Keratinocyte (primary cell): ENCODE measurements around the gene SUFU.

Experiments
- CTCF ChIP-seq, 3 experiments: IDR thresholded peaks in 1 of 3; conservative IDR thresholded peaks in 1 of 3; optimal IDR thresholded peaks in 1 of 3; 2 replicates in 2 of 3; 3 replicates in 1 of 3; pipeline versions ENCODE3 to v1.5.1; 2011; ENCODE audit warnings: low read length in 3 of 3, mild to moderate bottlenecking in 3 of 3, moderate library complexity in 2 of 3, control low read depth in 1 of 3, inconsistent platforms in 1 of 3; ENCODE audit not compliant: insufficient read depth in 2 of 3; ENCODE audit errors: extremely low read depth in 1 of 3
- EZH2 ChIP-seq: IDR thresholded peaks from one replicate; pipeline ENCODE4 v1.6.1; 2012; ENCODE audit warnings: inconsistent platforms, mild to moderate bottlenecking, low read length, moderate library complexity

- TF ChIP-seq CTCF (optimal IDR thresholded peaks at IDR 0.05 in 1 of 3, IDR thresholded peaks at IDR 0.05 in 1 of 3, conservative IDR thresholded peaks at IDR 0.05 in 1 of 3; ENCODE audit: extremely low read depth in 1 of 3, insufficient read depth in 2 of 3, low read length in 3 of 3) = no peak
- TF ChIP-seq EZH2 = no peak
Measured at GRCh38 chr10:102579328-102579727, 75.6 kb downstream of the SUFU start.
